ENCODE data around the gene ST8SIA3. TPM values are rescaled to one million over a fixed set of nuclear protein-coding genes. Genes with fewer than 3 reads are reported as not detected.

Gene ST8SIA3
- total and polyA plus RNA-seq, 9 of the 15 experiments (the other 6 are each of a cell fraction or from before 2014, with no cell fraction given) = not detected

- DNase-seq (ENCODE audit: extremely low read depth in 1 of 4, low spot score in 3 of 4) (no peak), FAIRE-seq (no peak), ATAC-seq (no peak)
- ChIA-PET POLR2A (no interaction called here), CTCF (ENCODE audit: low intra/inter-chr PET ratio) (no interaction called here)
- TF ChIP-seq GATAD2A (IDR thresholded peaks at IDR 0.05) (no peak), SREBF1 (IDR thresholded peaks at IDR 0.05; ENCODE audit: borderline replicate concordance, low read depth, low read length) (no peak), SMAD2 (IDR thresholded peaks at IDR 0.05; ENCODE audit: low read depth, low read length) (no peak), CBX2 (IDR thresholded peaks at IDR 0.05; ENCODE audit: insufficient read depth, low read length, poor library complexity, severe bottlenecking) (no peak), CGGBP1 (CRISPR knock-in tag; IDR thresholded peaks at IDR 0.05) (no peak), ARID2 (IDR thresholded peaks at IDR 0.05) (no peak), JUN (IDR thresholded peaks at IDR 0.05; ENCODE audit: borderline replicate concordance, low read depth, low read length) (no peak), JUN (CRISPR knock-in tag; IDR thresholded peaks at IDR 0.05; ENCODE audit: borderline replicate concordance) (no peak), C11orf30 (IDR thresholded peaks at IDR 0.05; ENCODE audit: low read depth) (no peak), ZBTB17 (CRISPR knock-in tag; IDR thresholded peaks at IDR 0.05) (no peak), SMARCC2 (IDR thresholded peaks at IDR 0.05; ENCODE audit: low read depth) (no peak), ATF4 (CRISPR knock-in tag; IDR thresholded peaks at IDR 0.05) (no peak)
- Histone ChIP-seq H2AFZ (ENCODE audit: low read depth, low read length) (no peak overlapping the region), H3K79me2 (ENCODE audit: control insufficient read depth, insufficient read depth, low read length) (no peaks in the 10 kb centered on the region), H3K36me3 (ENCODE audit: control insufficient read depth, insufficient read depth, low read length) (no peaks in the 10 kb centered on the region), H3K9me3 (replicated peaks; ENCODE audit: control insufficient read depth, insufficient read depth, low read depth, low read length) (no peaks in the 10 kb centered on the region), H3K27ac (ENCODE audit: extremely low read depth, low read depth, low read length) (no peak overlapping the region), H3K4me1 (replicated peaks in 1 of 2; ENCODE audit: control insufficient read depth in 2 of 2, insufficient read depth in 2 of 2, low read length in 2 of 2) (no peaks in the 10 kb centered on the region), H3K9ac (ENCODE audit: insufficient read depth in 1 of 2, low read depth in 2 of 2, low read length in 2 of 2) (no peak overlapping the region), H3K27me3 (ENCODE audit: control insufficient read depth in 2 of 2, insufficient read depth in 2 of 2, low read length in 2 of 2) (no peaks in the 10 kb centered on the region), H4K20me1 (replicated peaks; ENCODE audit: control insufficient read depth, insufficient read depth, low read length) (no peaks in the 10 kb centered on the region), H3K4me3 (no peak overlapping the region), H3K9me1 (ENCODE audit: control insufficient read depth, insufficient read depth, low read length) (no peaks in the 10 kb centered on the region), H3K4me2 (ENCODE audit: insufficient read depth, low read length) (no peak overlapping the region)
- 0% methylated on average over 2 of the region's 2 CpGs for WGBS (ENCODE audit: insufficient coverage, low coverage, missing lambda C conversion rate)
- intact Hi-C loops (cut with micrococcal nuclease) = no loop called here
- in situ Hi-C loops (cut with MboI) = no loop called here
- no TSS peak for BruUV-seq (replicated peaks)
These were observed 31.8 kb upstream of the ST8SIA3 start for GRCh38 chr18:57320603-57321002.

Data from K562 (cell line).